OCI-LY7 (cell line): ENCODE measurements around the gene VHLL. TPM values are rescaled to one million over a fixed set of nuclear protein-coding genes. Genes with fewer than 3 reads are reported as not detected.

Experiments used
- BruUV-seq: library from RNA; stranded (reverse); fragments of 400-500 nt; replicated peaks from 2 replicates; lab custom pipeline; 2021; lab: Mats Ljungman, UMichigan
- CTCF ChIA-PET: fragments of 300-600 bp; sonication (Branson Sonifier 250); formaldehyde crosslinking; loops from one replicate; lab custom pipeline; 2022; ENCODE audit warnings: antibody characterized with exemption; ENCODE audit not compliant: unreplicated experiment; lab: Charles Lee
- POLR2A ChIA-PET: fragments of 300-600 bp; sonication (Branson Sonifier 250); formaldehyde crosslinking; loops from one replicate; lab custom pipeline; 2022; ENCODE audit warnings: antibody characterized with exemption; lab: Charles Lee
- DNase-seq: peaks from one replicate; pipeline ENCODE4 v3.0.0-alpha.2; 2015; ENCODE audit warnings: low spot score
- H2AFZ ChIP-seq: fragments of 200-600 bp; sonication (generic), shearing (Covaris generic); 2 replicates; pipeline ENCODE4 v1.6.1; 2014; ENCODE audit warnings: mild to moderate bottlenecking, antibody characterized with exemption, low read length, moderate library complexity
- H3K27ac ChIP-seq: fragments of 200-600 bp; sonication (generic); 2 replicates; pipeline ENCODE4 v1.5.1; 2014; ENCODE audit warnings: mixed run types, low read depth, mild to moderate bottlenecking, moderate library complexity, low read length, inconsistent platforms; ENCODE audit not compliant: poor library complexity, severe bottlenecking
- H3K36me3 ChIP-seq: fragments of 200-600 bp; sonication (generic); 2 replicates; pipeline ENCODE4 v1.6.1; 2014; ENCODE audit warnings: mild to moderate bottlenecking, antibody characterized with exemption, low read length, moderate library complexity, mixed read lengths; ENCODE audit not compliant: insufficient read depth
- H3K4me1 ChIP-seq: fragments of 200-600 bp; sonication (generic); 2 replicates; pipeline ENCODE4 v1.5.1; 2014; ENCODE audit warnings: mild to moderate bottlenecking, low read length; ENCODE audit not compliant: insufficient read depth, poor library complexity, severe bottlenecking
- H3K4me2 ChIP-seq: fragments of 200-600 bp; sonication (generic); 2 replicates; pipeline ENCODE4 v1.6.1; 2014; ENCODE audit warnings: mild to moderate bottlenecking, low read length
- H3K4me3 ChIP-seq: fragments of 200-600 bp; sonication (generic); 2 replicates; pipeline ENCODE4 v1.5.1; 2014; ENCODE audit warnings: mild to moderate bottlenecking, low read depth, low read length; ENCODE audit not compliant: poor library complexity, severe bottlenecking
- H3K79me2 ChIP-seq: fragments of 200-600 bp; sonication (generic); 2 replicates; pipeline ENCODE4 v1.6.1; 2016; ENCODE audit warnings: low read depth, mild to moderate bottlenecking, low read length, moderate library complexity, mixed read lengths; ENCODE audit not compliant: insufficient read depth
- H3K9me2 ChIP-seq: fragments of 200-600 bp; sonication (generic); 2 replicates; pipeline ENCODE4 v1.6.1; 2016; ENCODE audit warnings: mild to moderate bottlenecking, low read length, mixed read lengths; ENCODE audit not compliant: insufficient read depth
- H3K9me3 ChIP-seq: fragments of 200-600 bp; sonication (generic); 2 replicates; pipeline ENCODE4 v1.6.1; 2014; ENCODE audit warnings: mild to moderate bottlenecking, mixed run types, low read length, mixed read lengths
- H4K20me1 ChIP-seq: fragments of 200-600 bp; sonication (generic); 2 replicates; pipeline ENCODE4 v1.6.1; 2014; ENCODE audit warnings: mild to moderate bottlenecking, antibody characterized with exemption, low read length, moderate library complexity, mixed read lengths; ENCODE audit not compliant: insufficient read depth
- EZH2phosphoT487 ChIP-seq: fragments of 200-600 bp; sonication (generic); IDR thresholded peaks from 2 replicates; pipeline ENCODE4 v1.6.1; 2018; ENCODE audit warnings: low read depth, borderline replicate concordance, mild to moderate bottlenecking, mixed run types, antibody characterized with exemption, low read length, moderate library complexity, mixed read lengths
- intact Hi-C: fragments of 100-400 bp; cut with micrococcal nuclease; formaldehyde crosslinking; loops from one replicate; pipeline ENCODE4 v1.10.0; 2022; ENCODE audit not compliant: unreplicated experiment
- total RNA-seq, 2 experiments: library from RNA; depleted of rRNA in 1 of 2; stranded (reverse); fragments of >200 nt in 1 of 2; shearing (Covaris generic) in 1 of 2; gene quantifications; 2 replicates each; pipeline ENCODE4 v1.2.3, GENCODE V29; 2014 to 2022
- TF ChIP-seq, protein P1 (sequence below): fragments of 200-600 bp; sonication (generic); conservative IDR thresholded peaks from 2 replicates; pipeline ENCODE4 v1.5.1; 2014; ENCODE audit warnings: mild to moderate bottlenecking, antibody characterized with exemption, low read length, moderate library complexity, mixed read lengths

Gene VHLL
- total RNA-seq, 2 experiments from 2014 or later: 0.63 TPM; not detected in 1

DNA sequence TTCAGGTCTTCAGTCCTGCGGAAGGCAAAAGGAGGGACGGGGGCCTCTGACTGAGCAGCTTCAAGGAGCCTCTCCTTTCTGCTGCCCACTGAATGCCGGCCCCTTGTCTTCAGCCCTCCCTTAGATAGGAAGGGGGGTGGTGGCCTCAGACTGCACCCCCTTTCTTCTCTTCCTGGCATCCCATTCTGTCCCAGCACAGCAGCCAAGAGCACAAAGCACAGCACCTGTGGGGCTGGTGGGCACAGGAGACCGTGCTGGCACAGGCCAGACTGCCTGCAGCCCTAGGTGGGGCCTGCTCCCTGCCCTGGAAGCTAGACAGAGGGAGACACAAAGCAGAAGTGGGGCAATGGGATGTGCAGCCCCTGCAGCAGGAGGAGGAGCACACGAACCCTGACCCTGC lies 49.5 kb downstream of the VHLL start:
- CTCF ChIA-PET: no interaction called here
- no peak overlapping the region for H2AFZ ChIP-seq

More for the DNA sequence above, 49.5 kb downstream of the VHLL start:
- H3K36me3 ChIP-seq: peaks cover 63% of the 10 kb centered on the region
- no peaks in the 10 kb centered on the region; the same call in 1 of the 2 replicates for H4K20me1 ChIP-seq
- H3K27ac ChIP-seq: no peak overlapping the region
- intact Hi-C loops: no loop called here
- POLR2A ChIA-PET: no interaction called here
- H3K9me3 ChIP-seq: no peaks in the 10 kb centered on the region
- no peak for DNase-seq
- H3K4me3 ChIP-seq: no peak overlapping the region
- no peaks in the 10 kb centered on the region for H3K4me1 ChIP-seq
- H3K4me2 ChIP-seq: no peak overlapping the region
- BruUV-seq: no TSS peak
- H3K79me2 ChIP-seq: no peaks in the 10 kb centered on the region
- no peaks in the 10 kb centered on the region for H3K9me2 ChIP-seq
- TF ChIP-seq, protein P1, sequence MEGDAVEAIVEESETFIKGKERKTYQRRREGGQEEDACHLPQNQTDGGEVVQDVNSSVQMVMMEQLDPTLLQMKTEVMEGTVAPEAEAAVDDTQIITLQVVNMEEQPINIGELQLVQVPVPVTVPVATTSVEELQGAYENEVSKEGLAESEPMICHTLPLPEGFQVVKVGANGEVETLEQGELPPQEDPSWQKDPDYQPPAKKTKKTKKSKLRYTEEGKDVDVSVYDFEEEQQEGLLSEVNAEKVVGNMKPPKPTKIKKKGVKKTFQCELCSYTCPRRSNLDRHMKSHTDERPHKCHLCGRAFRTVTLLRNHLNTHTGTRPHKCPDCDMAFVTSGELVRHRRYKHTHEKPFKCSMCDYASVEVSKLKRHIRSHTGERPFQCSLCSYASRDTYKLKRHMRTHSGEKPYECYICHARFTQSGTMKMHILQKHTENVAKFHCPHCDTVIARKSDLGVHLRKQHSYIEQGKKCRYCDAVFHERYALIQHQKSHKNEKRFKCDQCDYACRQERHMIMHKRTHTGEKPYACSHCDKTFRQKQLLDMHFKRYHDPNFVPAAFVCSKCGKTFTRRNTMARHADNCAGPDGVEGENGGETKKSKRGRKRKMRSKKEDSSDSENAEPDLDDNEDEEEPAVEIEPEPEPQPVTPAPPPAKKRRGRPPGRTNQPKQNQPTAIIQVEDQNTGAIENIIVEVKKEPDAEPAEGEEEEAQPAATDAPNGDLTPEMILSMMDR: no peak
- TF ChIP-seq EZH2phosphoT487: no peak

Other genes starting within 250 kb of the VHLL start
- 20.8 and 33.2 TPM in 2 replicates for gene UBQLN4, start 245.5 kb downstream of the VHLL start, total RNA-seq (2014; rRNA removed; shearing (Covaris generic))
- 37.1 and 40.3 TPM in 2 replicates for gene UBQLN4, start 245.5 kb downstream of the VHLL start, total RNA-seq (2022)
- 71.3 and 103 TPM in 2 replicates for gene LAMTOR2, start 244.5 kb downstream of the VHLL start, total RNA-seq (2014; rRNA removed; shearing (Covaris generic))
- 52.1 and 55.2 TPM in 2 replicates for gene LAMTOR2, start 244.5 kb downstream of the VHLL start, total RNA-seq (2022)
- gene RAB25, start 238.1 kb downstream of the VHLL start, total RNA-seq (2014; rRNA removed; shearing (Covaris generic)): not detected in 2 replicates
- gene RAB25, start 238.1 kb downstream of the VHLL start, total RNA-seq (2022): 0.48 TPM in 1 of 2 replicates, not detected in the other
- 4.5 and 5.3 TPM in 2 replicates for gene MEX3A, start 216.8 kb downstream of the VHLL start, total RNA-seq (2014; rRNA removed; shearing (Covaris generic))
- 5.3 and 5.5 TPM in 2 replicates for gene MEX3A, start 216.8 kb downstream of the VHLL start, total RNA-seq (2022)
- 12.9 and 14.3 TPM in 2 replicates for gene LMNA, start 184.6 kb downstream of the VHLL start, total RNA-seq (2014; rRNA removed; shearing (Covaris generic))
- gene LMNA, start 184.6 kb downstream of the VHLL start, total RNA-seq (2022): 5.0 and 6.5 TPM in 2 replicates
- 77.8 and 81.2 TPM in 2 replicates for gene SEMA4A, start 145.7 kb downstream of the VHLL start, total RNA-seq (2014; rRNA removed; shearing (Covaris generic))
- gene SEMA4A, start 145.7 kb downstream of the VHLL start, total RNA-seq (2022): 196 and 205 TPM in 2 replicates
- gene SLC25A44, start 105.2 kb downstream of the VHLL start, total RNA-seq (2014; rRNA removed; shearing (Covaris generic)): 8.5 and 11.0 TPM in 2 replicates
- gene SLC25A44, start 105.2 kb downstream of the VHLL start, total RNA-seq (2022): 22.5 and 26.1 TPM in 2 replicates
- 82.5 and 88.3 TPM in 2 replicates for gene PMF1, start 86.3 kb downstream of the VHLL start, total RNA-seq (2014; rRNA removed; shearing (Covaris generic))
- 67.5 and 75.5 TPM in 2 replicates for gene PMF1, start 86.3 kb downstream of the VHLL start, total RNA-seq (2022)
- gene BGLAP, start 57.1 kb downstream of the VHLL start, total RNA-seq (2014; rRNA removed; shearing (Covaris generic)): 4.2 and 6.0 TPM in 2 replicates
- 3.7 and 4.7 TPM in 2 replicates for gene BGLAP, start 57.1 kb downstream of the VHLL start, total RNA-seq (2022)
- gene PAQR6, start 51.3 kb downstream of the VHLL start, total RNA-seq (2014; rRNA removed; shearing (Covaris generic)): 4.2 and 5.0 TPM in 2 replicates
- gene PAQR6, start 51.3 kb downstream of the VHLL start, total RNA-seq (2022): 15.7 and 16.4 TPM in 2 replicates
- 87.0 and 87.9 TPM in 2 replicates for gene SMG5, start 16.5 kb downstream of the VHLL start, total RNA-seq (2014; rRNA removed; shearing (Covaris generic))
- 88.9 and 99.0 TPM in 2 replicates for gene SMG5, start 16.5 kb downstream of the VHLL start, total RNA-seq (2022)
- 5.0 and 6.2 TPM in 2 replicates for gene TMEM79, start 15.0 kb downstream of the VHLL start, total RNA-seq (2014; rRNA removed; shearing (Covaris generic))
- gene TMEM79, start 15.0 kb downstream of the VHLL start, total RNA-seq (2022): 6.8 and 7.4 TPM in 2 replicates
- gene GLMP, start 3.6 kb downstream of the VHLL start, total RNA-seq (2014; rRNA removed; shearing (Covaris generic)): 0.60 TPM in 1 of 2 replicates, not detected in the other
- gene GLMP, start 3.6 kb downstream of the VHLL start, total RNA-seq (2022): 4.9 and 8.0 TPM in 2 replicates
- gene CCT3, start 39.0 kb upstream of the VHLL start, total RNA-seq (2014; rRNA removed; shearing (Covaris generic)): 385 and 407 TPM in 2 replicates
- gene CCT3, start 39.0 kb upstream of the VHLL start, total RNA-seq (2022): 321 and 387 TPM in 2 replicates
- 2.3 TPM in 1 of 2 replicates, not detected in the other for gene TSACC, start 39.2 kb upstream of the VHLL start, total RNA-seq (2014; rRNA removed; shearing (Covaris generic))
- gene TSACC, start 39.2 kb upstream of the VHLL start, total RNA-seq (2022): 1.9 and 2.0 TPM in 2 replicates
- gene RHBG, start 69.9 kb upstream of the VHLL start, total RNA-seq (2014; rRNA removed; shearing (Covaris generic)): not detected in 2 replicates
- gene RHBG, start 69.9 kb upstream of the VHLL start, total RNA-seq (2022): not detected in 2 replicates
- gene MEF2D, start 201.5 kb upstream of the VHLL start, total RNA-seq (2014; rRNA removed; shearing (Covaris generic)): 23.4 and 42.7 TPM in 2 replicates
- gene MEF2D, start 201.5 kb upstream of the VHLL start, total RNA-seq (2022): 92.3 and 101 TPM in 2 replicates